WTC11 (cell line): ENCODE measurements around the gene TMC7. TPM values are rescaled to one million over a fixed set of nuclear protein-coding genes. Genes with fewer than 3 reads are reported as not detected.
A peak's percentile ranks its signal among the peaks of the same experiment; 100 is the strongest.

Source experiments
- EMX1 ChIP-seq: fragments of 250-450 bp; sonication (Bioruptor Pico); IDR thresholded peaks from 2 replicates; pipeline ENCODE4 v1.8.0; 2021; ENCODE audit warnings: mild to moderate bottlenecking
- FOXJ3 ChIP-seq: sonication (generic); formaldehyde crosslinking; IDR thresholded peaks from 2 replicates; pipeline ENCODE4 v1.9.0; 2021; ENCODE audit warnings: missing genetic modification reagents, mild to moderate bottlenecking, borderline replicate concordance
- GRHL2 ChIP-seq: fragments of 250-450 bp; sonication (Bioruptor Pico); IDR thresholded peaks from 2 replicates; pipeline ENCODE4 v1.8.0; 2022; ENCODE audit warnings: mild to moderate bottlenecking, moderate library complexity; ENCODE audit not compliant: insufficient replicate concordance, severe bottlenecking
- JAZF1 ChIP-seq: fragments of 250-450 bp; sonication (Bioruptor Pico); IDR thresholded peaks from 2 replicates; pipeline ENCODE4 v1.9.0; 2021; ENCODE audit warnings: moderate library complexity, mild to moderate bottlenecking, inconsistent platforms
- MXD4 ChIP-seq: fragments of 250-450 bp; sonication (Bioruptor Pico); IDR thresholded peaks from 2 replicates; pipeline ENCODE4 v1.8.0; 2021; ENCODE audit warnings: mild to moderate bottlenecking, moderate library complexity, borderline replicate concordance
- NFE2L1 ChIP-seq: sonication (generic); formaldehyde crosslinking; IDR thresholded peaks from 2 replicates; pipeline ENCODE4 v1.8.1; 2023; ENCODE audit warnings: missing genetic modification reagents
- PRRX2 ChIP-seq: fragments of 250-450 bp; sonication (Bioruptor Pico); IDR thresholded peaks from 2 replicates; pipeline ENCODE4 v1.8.0; 2021; ENCODE audit warnings: mild to moderate bottlenecking
- RELA ChIP-seq: sonication (generic); formaldehyde crosslinking; IDR thresholded peaks from 2 replicates; pipeline ENCODE4 v1.8.1; 2022; ENCODE audit warnings: missing genetic modification reagents, mild to moderate bottlenecking, borderline replicate concordance
- SP1 ChIP-seq: sonication (generic); formaldehyde crosslinking; conservative IDR thresholded peaks from 2 replicates; pipeline ENCODE4 v1.8.1; 2022; ENCODE audit warnings: missing genetic modification reagents
- TEAD4 ChIP-seq: sonication (generic); formaldehyde crosslinking; IDR thresholded peaks from 2 replicates; pipeline ENCODE4 v1.8.0; 2022; ENCODE audit warnings: mild to moderate bottlenecking, missing genetic modification reagents
- TP53 ChIP-seq: sonication (generic); formaldehyde crosslinking; IDR thresholded peaks from 2 replicates; pipeline ENCODE4 v1.8.1; 2023; ENCODE audit warnings: mild to moderate bottlenecking, missing genetic modification reagents
- ZNF121 ChIP-seq: sonication (generic); formaldehyde crosslinking; IDR thresholded peaks from 2 replicates; pipeline ENCODE4 v1.8.0; 2023; ENCODE audit warnings: missing genetic modification reagents
- ZNF138 ChIP-seq: sonication (generic); formaldehyde crosslinking; conservative IDR thresholded peaks from 2 replicates; pipeline ENCODE4 v1.8.1; 2022; ENCODE audit warnings: mild to moderate bottlenecking, moderate library complexity, missing genetic modification reagents
- ZNF219 ChIP-seq: sonication (generic); formaldehyde crosslinking; IDR thresholded peaks from 2 replicates; pipeline ENCODE4 v1.8.0; 2023; ENCODE audit warnings: missing genetic modification reagents, mild to moderate bottlenecking, borderline replicate concordance
- ZNF232 ChIP-seq: sonication (generic); formaldehyde crosslinking; IDR thresholded peaks from 2 replicates; pipeline ENCODE4 v1.8.0; 2022; ENCODE audit warnings: mild to moderate bottlenecking, missing genetic modification reagents
- ZNF263 ChIP-seq: sonication (generic); formaldehyde crosslinking; IDR thresholded peaks from 2 replicates; pipeline ENCODE4 v1.8.1; 2022; ENCODE audit warnings: low read depth, mild to moderate bottlenecking, moderate library complexity, missing genetic modification reagents
- ZNF317 ChIP-seq: sonication (generic); formaldehyde crosslinking; IDR thresholded peaks from 2 replicates; pipeline ENCODE4 v1.8.1; 2023; ENCODE audit warnings: low read depth, mild to moderate bottlenecking, moderate library complexity, missing genetic modification reagents, borderline replicate concordance
- total RNA-seq: library from RNA; stranded (reverse); gene quantifications from 3 replicates; pipeline ENCODE4 v1.2.3, GENCODE V29; 2021
- TF ChIP-seq, protein P1 (sequence below): sonication (generic); formaldehyde crosslinking; IDR thresholded peaks from 2 replicates; pipeline ENCODE4 v1.8.0; 2022; ENCODE audit warnings: mild to moderate bottlenecking, missing genetic modification reagents
- TF ChIP-seq, protein P2 (sequence below): sonication (generic); formaldehyde crosslinking; IDR thresholded peaks from 2 replicates; pipeline ENCODE4 v1.8.0; 2022; ENCODE audit warnings: missing genetic modification reagents
- TF ChIP-seq, protein P3 (sequence below): sonication (generic); formaldehyde crosslinking; IDR thresholded peaks from 2 replicates; pipeline ENCODE4 v1.8.1; 2023; ENCODE audit warnings: mild to moderate bottlenecking, missing genetic modification reagents
- TF ChIP-seq, protein P4 (sequence below): fragments of 200-600 bp; IDR thresholded peaks from 2 replicates; pipeline ENCODE4 v1.8.0; 2022; ENCODE audit warnings: antibody characterized with exemption

The TMC7 gene
- total RNA-seq, 1 experiment from 2014 or later = 2.5 TPM

DNA sequence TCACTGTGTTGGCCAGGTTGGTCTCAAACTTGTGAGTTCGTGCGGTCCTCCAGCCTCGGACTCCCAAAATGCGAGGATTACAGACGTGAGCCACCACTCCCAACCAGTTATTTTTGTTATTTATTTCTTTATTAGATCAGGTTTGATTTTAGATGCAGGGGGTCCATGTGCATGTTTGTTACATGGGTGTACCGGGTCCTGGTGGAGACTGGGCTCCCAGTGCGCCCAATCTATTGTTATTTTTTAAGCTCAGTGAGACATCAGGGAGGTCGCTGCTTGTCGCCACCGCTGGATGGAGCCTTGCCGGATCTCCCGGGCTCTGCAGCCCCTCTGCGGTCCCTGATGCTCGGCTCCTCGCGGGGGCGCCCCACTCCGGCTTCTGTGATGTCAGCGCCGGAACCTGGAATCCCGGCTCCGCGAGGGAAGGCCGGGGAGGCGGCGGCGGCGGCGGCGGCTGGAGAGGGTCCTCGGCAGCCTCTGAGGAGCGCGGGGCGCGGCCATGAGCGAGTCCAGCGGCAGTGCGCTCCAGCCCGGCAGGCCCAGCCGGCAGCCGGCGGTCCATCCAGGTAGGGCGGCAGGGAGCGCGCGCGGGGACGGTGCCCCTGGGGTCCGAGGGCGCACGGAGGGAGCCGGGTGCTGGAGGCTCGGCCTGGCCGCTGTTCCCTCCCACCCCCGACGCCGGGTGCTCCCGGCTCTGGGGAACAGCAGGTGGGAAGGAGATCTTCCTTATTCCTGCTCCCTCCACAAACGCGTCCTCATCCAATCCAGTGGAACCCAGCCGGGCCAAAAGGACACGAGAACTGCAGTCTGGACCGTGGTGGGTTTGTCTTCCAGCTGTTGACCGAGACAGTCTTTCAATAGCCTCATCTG, at the start of gene TMC7 (continued):
- no peak for TF ChIP-seq MXD4 (CRISPR knock-in tag)
- TF ChIP-seq, protein P1, sequence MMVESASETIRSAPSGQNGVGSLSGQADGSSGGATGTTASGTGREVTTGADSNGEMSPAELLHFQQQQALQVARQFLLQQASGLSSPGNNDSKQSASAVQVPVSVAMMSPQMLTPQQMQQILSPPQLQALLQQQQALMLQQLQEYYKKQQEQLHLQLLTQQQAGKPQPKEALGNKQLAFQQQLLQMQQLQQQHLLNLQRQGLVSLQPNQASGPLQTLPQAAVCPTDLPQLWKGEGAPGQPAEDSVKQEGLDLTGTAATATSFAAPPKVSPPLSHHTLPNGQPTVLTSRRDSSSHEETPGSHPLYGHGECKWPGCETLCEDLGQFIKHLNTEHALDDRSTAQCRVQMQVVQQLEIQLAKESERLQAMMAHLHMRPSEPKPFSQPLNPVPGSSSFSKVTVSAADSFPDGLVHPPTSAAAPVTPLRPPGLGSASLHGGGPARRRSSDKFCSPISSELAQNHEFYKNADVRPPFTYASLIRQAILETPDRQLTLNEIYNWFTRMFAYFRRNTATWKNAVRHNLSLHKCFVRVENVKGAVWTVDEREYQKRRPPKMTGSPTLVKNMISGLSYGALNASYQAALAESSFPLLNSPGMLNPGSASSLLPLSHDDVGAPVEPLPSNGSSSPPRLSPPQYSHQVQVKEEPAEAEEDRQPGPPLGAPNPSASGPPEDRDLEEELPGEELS (CRISPR knock-in tag) = peak; percentile 81
- TF ChIP-seq EMX1 = no peak
- TF ChIP-seq GRHL2 = no peak
- TF ChIP-seq JAZF1 (CRISPR knock-in tag) = no peak
- TF ChIP-seq RELA (CRISPR knock-in tag) = no peak
- no peak for TF ChIP-seq ZNF219 (CRISPR knock-in tag)
- TF ChIP-seq ZNF138 (CRISPR knock-in tag) = 0 out of 2 replicates have a peak, but pooled peaks have one; percentile 57
- no peak for TF ChIP-seq ZNF121 (CRISPR knock-in tag)
- TF ChIP-seq ZNF263 = peak; percentile 70; the same call in 1 of the 2 replicates
- TF ChIP-seq ZNF317 (CRISPR knock-in tag) = no peak
- TF ChIP-seq, protein P2, sequence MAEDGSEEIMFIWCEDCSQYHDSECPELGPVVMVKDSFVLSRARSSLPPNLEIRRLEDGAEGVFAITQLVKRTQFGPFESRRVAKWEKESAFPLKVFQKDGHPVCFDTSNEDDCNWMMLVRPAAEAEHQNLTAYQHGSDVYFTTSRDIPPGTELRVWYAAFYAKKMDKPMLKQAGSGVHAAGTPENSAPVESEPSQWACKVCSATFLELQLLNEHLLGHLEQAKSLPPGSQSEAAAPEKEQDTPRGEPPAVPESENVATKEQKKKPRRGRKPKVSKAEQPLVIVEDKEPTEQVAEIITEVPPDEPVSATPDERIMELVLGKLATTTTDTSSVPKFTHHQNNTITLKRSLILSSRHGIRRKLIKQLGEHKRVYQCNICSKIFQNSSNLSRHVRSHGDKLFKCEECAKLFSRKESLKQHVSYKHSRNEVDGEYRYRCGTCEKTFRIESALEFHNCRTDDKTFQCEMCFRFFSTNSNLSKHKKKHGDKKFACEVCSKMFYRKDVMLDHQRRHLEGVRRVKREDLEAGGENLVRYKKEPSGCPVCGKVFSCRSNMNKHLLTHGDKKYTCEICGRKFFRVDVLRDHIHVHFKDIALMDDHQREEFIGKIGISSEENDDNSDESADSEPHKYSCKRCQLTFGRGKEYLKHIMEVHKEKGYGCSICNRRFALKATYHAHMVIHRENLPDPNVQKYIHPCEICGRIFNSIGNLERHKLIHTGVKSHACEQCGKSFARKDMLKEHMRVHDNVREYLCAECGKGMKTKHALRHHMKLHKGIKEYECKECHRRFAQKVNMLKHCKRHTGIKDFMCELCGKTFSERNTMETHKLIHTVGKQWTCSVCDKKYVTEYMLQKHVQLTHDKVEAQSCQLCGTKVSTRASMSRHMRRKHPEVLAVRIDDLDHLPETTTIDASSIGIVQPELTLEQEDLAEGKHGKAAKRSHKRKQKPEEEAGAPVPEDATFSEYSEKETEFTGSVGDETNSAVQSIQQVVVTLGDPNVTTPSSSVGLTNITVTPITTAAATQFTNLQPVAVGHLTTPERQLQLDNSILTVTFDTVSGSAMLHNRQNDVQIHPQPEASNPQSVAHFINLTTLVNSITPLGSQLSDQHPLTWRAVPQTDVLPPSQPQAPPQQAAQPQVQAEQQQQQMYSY = no peak
- TF ChIP-seq FOXJ3 (CRISPR knock-in tag) = no peak
- no peak for TF ChIP-seq ZNF232
- TF ChIP-seq, protein P3, sequence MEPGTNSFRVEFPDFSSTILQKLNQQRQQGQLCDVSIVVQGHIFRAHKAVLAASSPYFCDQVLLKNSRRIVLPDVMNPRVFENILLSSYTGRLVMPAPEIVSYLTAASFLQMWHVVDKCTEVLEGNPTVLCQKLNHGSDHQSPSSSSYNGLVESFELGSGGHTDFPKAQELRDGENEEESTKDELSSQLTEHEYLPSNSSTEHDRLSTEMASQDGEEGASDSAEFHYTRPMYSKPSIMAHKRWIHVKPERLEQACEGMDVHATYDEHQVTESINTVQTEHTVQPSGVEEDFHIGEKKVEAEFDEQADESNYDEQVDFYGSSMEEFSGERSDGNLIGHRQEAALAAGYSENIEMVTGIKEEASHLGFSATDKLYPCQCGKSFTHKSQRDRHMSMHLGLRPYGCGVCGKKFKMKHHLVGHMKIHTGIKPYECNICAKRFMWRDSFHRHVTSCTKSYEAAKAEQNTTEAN (CRISPR knock-in tag) = no peak
- TF ChIP-seq PRRX2 (CRISPR knock-in tag) = no peak
- TF ChIP-seq, protein P4, sequence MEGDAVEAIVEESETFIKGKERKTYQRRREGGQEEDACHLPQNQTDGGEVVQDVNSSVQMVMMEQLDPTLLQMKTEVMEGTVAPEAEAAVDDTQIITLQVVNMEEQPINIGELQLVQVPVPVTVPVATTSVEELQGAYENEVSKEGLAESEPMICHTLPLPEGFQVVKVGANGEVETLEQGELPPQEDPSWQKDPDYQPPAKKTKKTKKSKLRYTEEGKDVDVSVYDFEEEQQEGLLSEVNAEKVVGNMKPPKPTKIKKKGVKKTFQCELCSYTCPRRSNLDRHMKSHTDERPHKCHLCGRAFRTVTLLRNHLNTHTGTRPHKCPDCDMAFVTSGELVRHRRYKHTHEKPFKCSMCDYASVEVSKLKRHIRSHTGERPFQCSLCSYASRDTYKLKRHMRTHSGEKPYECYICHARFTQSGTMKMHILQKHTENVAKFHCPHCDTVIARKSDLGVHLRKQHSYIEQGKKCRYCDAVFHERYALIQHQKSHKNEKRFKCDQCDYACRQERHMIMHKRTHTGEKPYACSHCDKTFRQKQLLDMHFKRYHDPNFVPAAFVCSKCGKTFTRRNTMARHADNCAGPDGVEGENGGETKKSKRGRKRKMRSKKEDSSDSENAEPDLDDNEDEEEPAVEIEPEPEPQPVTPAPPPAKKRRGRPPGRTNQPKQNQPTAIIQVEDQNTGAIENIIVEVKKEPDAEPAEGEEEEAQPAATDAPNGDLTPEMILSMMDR = no peak; the same call in 1 of the 2 replicates
- no peak for TF ChIP-seq NFE2L1 (CRISPR knock-in tag)
- peak; percentile 66 for TF ChIP-seq SP1
- 0 out of 2 replicates have a peak, but pooled peaks have one; percentile 39 for TF ChIP-seq TEAD4 (CRISPR knock-in tag)
- no peak for TF ChIP-seq TP53 (CRISPR knock-in tag)
